Astrocyte (in vitro differentiated cells and primary cell): ENCODE data around the gene PRF1. TPM values are rescaled to one million over a fixed set of nuclear protein-coding genes. Genes with fewer than 3 reads are reported as not detected.

Source experiments
- DNase-seq: peaks from one replicate; pipeline ENCODE4 v3.0.0-alpha.2; 2010; ENCODE audit warnings: low read depth
- FAIRE-seq: peaks from 2 replicates; lab custom pipeline; 2011; peaks lifted over from hg19 to GRCh38; lab: Jason Lieb, UNC
- H2AFZ ChIP-seq: 2 replicates; pipeline ENCODE4 v1.6.0; 2012; ENCODE audit warnings: low read depth, low read length, inconsistent platforms
- H3K27ac ChIP-seq: 2 replicates; pipeline ENCODE4 v1.5.1; 2011; ENCODE audit warnings: low read depth, low read length, inconsistent platforms
- H3K27me3 ChIP-seq: 2 replicates; pipeline ENCODE4 v1.6.0; 2011; ENCODE audit warnings: low read length, inconsistent platforms; ENCODE audit not compliant: insufficient read depth
- H3K36me3 ChIP-seq: 2 replicates; pipeline ENCODE4 v1.5.1; 2011; ENCODE audit warnings: low read length, inconsistent platforms; ENCODE audit not compliant: insufficient read depth
- H3K4me1 ChIP-seq: 2 replicates; pipeline ENCODE4 v1.5.1; 2011; ENCODE audit warnings: low read length, inconsistent platforms; ENCODE audit not compliant: insufficient read depth
- H3K4me2 ChIP-seq: 2 replicates; pipeline ENCODE4 v1.6.0; 2012; ENCODE audit warnings: low read length, inconsistent platforms
- H3K4me3 ChIP-seq: 2 replicates; pipeline ENCODE4 v1.5.1; 2011; ENCODE audit warnings: low read depth, mild to moderate bottlenecking, low read length, inconsistent platforms; ENCODE audit not compliant: insufficient read depth
- H3K79me2 ChIP-seq: 2 replicates; pipeline ENCODE4 v1.6.0; 2012; ENCODE audit warnings: mild to moderate bottlenecking, low read length, inconsistent platforms; ENCODE audit not compliant: insufficient read depth
- H3K9ac ChIP-seq: 2 replicates; pipeline ENCODE4 v1.6.0; 2012; ENCODE audit warnings: mild to moderate bottlenecking, low read length, inconsistent platforms
- H3K9me3 ChIP-seq: 2 replicates; pipeline ENCODE4 v1.5.1; 2012; ENCODE audit warnings: low read depth, mild to moderate bottlenecking, low read length, inconsistent platforms; ENCODE audit not compliant: insufficient read depth
- H4K20me1 ChIP-seq: 2 replicates; pipeline ENCODE4 v1.6.0; 2012; ENCODE audit warnings: low read length, inconsistent platforms; ENCODE audit not compliant: insufficient read depth
- H3K27ac Mint-ChIP-seq: one replicate; pipeline ENCODE4 v1.8.0; 2021; ENCODE audit warnings: mild to moderate bottlenecking, mixed read lengths; ENCODE audit not compliant: unreplicated experiment
- H3K27me3 Mint-ChIP-seq: one replicate; pipeline ENCODE4 v1.8.0; 2021; ENCODE audit warnings: low read depth, mixed read lengths; ENCODE audit not compliant: unreplicated experiment
- H3K36me3 Mint-ChIP-seq: one replicate; pipeline ENCODE4 v1.8.0; 2021; ENCODE audit warnings: low read depth, mixed read lengths; ENCODE audit not compliant: unreplicated experiment
- H3K4me1 Mint-ChIP-seq: one replicate; pipeline ENCODE4 v1.8.0; 2021; ENCODE audit warnings: low read depth, mixed read lengths; ENCODE audit not compliant: unreplicated experiment
- H3K4me3 Mint-ChIP-seq: one replicate; pipeline ENCODE4 v1.8.0; 2021; ENCODE audit warnings: mild to moderate bottlenecking, moderate library complexity, mixed read lengths; ENCODE audit not compliant: unreplicated experiment
- H3K9me3 Mint-ChIP-seq: one replicate; pipeline ENCODE4 v1.8.0; 2021; ENCODE audit warnings: mild to moderate bottlenecking, mixed read lengths; ENCODE audit not compliant: unreplicated experiment
- EZH2 ChIP-seq: IDR thresholded peaks from 2 replicates; pipeline ENCODE4 v1.6.1; 2012; ENCODE audit warnings: mild to moderate bottlenecking, low read length, inconsistent platforms; ENCODE audit not compliant: insufficient read depth
- total RNA-seq: library from RNA; stranded (reverse); gene quantifications from 2 replicates; pipeline ENCODE4 v1.2.1, GENCODE V29; 2021
- TF ChIP-seq, protein P1 (sequence below): IDR thresholded peaks from 2 replicates; pipeline ENCODE4 v1.5.1; 2011; ENCODE audit warnings: low read depth, mild to moderate bottlenecking, inconsistent platforms, low read length, moderate library complexity; ENCODE audit not compliant: insufficient read depth

PRF1 gene
- total RNA-seq, 1 donor from 2014 or later = 0.16 TPM

DNA sequence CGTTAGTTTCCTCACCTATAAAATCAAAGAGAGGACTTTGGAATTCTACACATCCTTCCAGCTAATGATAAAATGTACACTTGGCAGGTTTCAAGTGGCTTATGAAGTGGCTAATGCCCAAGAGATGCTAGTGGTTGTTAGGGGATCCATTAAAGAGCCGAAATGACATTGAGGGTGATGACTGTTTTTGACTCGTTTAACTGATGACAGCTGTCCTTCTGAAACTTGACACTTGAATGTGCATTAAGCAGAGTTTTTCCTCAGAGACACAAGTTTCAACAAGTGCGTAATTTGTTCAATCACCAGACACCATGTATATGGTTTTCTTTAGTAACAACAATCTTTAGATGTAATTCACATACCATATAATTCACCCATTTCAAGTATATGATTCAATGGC lies 1.6 kb upstream of the PRF1 start:
- Mint-ChIP-seq H3K4me3 (no peak overlapping the region), H3K27ac (no peak overlapping the region), H3K27me3 (peaks cover 14% of the 10 kb centered on the region), H3K4me1 (no peaks in the 10 kb centered on the region), H3K36me3 (no peaks in the 10 kb centered on the region), H3K9me3 (peaks cover 3% of the 10 kb centered on the region)
- Histone ChIP-seq H2AFZ (no peak overlapping the region), H3K27ac (no peak overlapping the region), H3K4me3 (no peak overlapping the region), H3K9ac (no peak overlapping the region), H3K4me2 (no peak overlapping the region), H4K20me1 (no peaks in the 10 kb centered on the region), H3K9me3 (no peaks in the 10 kb centered on the region), H3K36me3 (no peaks in the 10 kb centered on the region), H3K27me3 (no peaks in the 10 kb centered on the region), H3K79me2 (no peaks in the 10 kb centered on the region), H3K4me1 (no peaks in the 10 kb centered on the region)
- no peak for TF ChIP-seq EZH2
- TF ChIP-seq, protein P1, sequence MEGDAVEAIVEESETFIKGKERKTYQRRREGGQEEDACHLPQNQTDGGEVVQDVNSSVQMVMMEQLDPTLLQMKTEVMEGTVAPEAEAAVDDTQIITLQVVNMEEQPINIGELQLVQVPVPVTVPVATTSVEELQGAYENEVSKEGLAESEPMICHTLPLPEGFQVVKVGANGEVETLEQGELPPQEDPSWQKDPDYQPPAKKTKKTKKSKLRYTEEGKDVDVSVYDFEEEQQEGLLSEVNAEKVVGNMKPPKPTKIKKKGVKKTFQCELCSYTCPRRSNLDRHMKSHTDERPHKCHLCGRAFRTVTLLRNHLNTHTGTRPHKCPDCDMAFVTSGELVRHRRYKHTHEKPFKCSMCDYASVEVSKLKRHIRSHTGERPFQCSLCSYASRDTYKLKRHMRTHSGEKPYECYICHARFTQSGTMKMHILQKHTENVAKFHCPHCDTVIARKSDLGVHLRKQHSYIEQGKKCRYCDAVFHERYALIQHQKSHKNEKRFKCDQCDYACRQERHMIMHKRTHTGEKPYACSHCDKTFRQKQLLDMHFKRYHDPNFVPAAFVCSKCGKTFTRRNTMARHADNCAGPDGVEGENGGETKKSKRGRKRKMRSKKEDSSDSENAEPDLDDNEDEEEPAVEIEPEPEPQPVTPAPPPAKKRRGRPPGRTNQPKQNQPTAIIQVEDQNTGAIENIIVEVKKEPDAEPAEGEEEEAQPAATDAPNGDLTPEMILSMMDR = no peak
- FAIRE-seq (no peak), DNase-seq (no peak)

DNA sequence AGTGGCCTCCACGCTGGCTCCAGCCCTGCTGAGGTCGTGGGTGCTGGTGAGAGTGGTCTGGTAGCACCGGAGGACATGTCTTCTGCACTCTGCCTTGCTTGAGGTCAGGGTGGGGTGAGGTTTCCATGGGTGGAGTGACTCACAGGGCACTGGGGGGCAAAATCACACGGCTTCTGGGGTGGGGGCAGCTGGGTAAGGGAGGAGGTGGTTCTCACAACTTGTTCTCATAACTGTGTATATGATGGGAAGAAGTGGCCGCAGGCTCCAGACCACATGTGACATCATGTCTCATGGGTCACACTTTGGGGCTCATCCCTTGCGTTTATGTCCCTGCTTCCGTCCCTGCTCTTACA lies 884 bp upstream of the PRF1 start:
- TF ChIP-seq, protein P1 = no peak
- TF ChIP-seq EZH2 = no peak
- Mint-ChIP-seq H3K27ac (no peak overlapping the region), H3K4me3 (no peak overlapping the region), H3K4me1 (no peaks in the 10 kb centered on the region), H3K36me3 (no peaks in the 10 kb centered on the region), H3K27me3 (peaks cover 14% of the 10 kb centered on the region), H3K9me3 (peaks cover 3% of the 10 kb centered on the region)
- H2AFZ ChIP-seq = no peak overlapping the region
- no peak overlapping the region for H3K4me3 ChIP-seq
- H3K27me3 ChIP-seq = no peaks in the 10 kb centered on the region
- H3K9ac ChIP-seq = no peak overlapping the region
- no peak for DNase-seq
- no peaks in the 10 kb centered on the region for H3K79me2 ChIP-seq
- FAIRE-seq = no peak
- H4K20me1 ChIP-seq = no peaks in the 10 kb centered on the region
- no peak overlapping the region for H3K4me2 ChIP-seq
- H3K4me1 ChIP-seq = no peaks in the 10 kb centered on the region
- H3K36me3 ChIP-seq = no peaks in the 10 kb centered on the region
- no peak overlapping the region for H3K27ac ChIP-seq
- no peaks in the 10 kb centered on the region for H3K9me3 ChIP-seq

DNA sequence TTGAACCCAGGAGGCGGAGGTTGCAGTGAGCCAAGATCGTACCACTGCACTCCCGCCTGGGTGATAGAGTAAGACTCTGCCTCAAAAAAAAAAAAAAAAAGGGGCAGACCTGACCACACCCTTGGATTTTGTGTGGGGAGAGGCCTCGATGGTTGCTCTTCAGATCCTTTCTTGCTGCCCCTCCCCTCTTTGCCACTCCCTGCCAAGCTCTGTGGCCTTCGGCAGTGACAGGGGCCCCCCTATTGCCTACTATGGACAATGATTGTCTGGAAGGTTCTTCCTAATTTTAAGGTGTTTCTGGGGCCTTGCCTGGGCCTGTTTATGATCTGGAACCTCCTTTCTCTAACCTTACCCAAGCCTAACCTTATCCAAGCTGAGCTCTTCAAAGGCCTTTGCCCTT lies 795 bp downstream of the PRF1 start:
- Mint-ChIP-seq H3K27me3 (peaks cover 18% of the 10 kb centered on the region), H3K36me3 (no peaks in the 10 kb centered on the region), H3K4me3 (no peak overlapping the region), H3K4me1 (peaks cover 9% of the 10 kb centered on the region), H3K9me3 (no peaks in the 10 kb centered on the region), H3K27ac (no peak overlapping the region)
- H3K4me2 ChIP-seq = no peak overlapping the region
- no peaks in the 10 kb centered on the region for H3K27me3 ChIP-seq
- no peak overlapping the region for H2AFZ ChIP-seq
- H3K9ac ChIP-seq = no peak overlapping the region
- H3K4me1 ChIP-seq = no peaks in the 10 kb centered on the region
- H3K9me3 ChIP-seq = no peaks in the 10 kb centered on the region
- H3K27ac ChIP-seq = no peak overlapping the region
- H4K20me1 ChIP-seq = no peaks in the 10 kb centered on the region
- no peaks in the 10 kb centered on the region for H3K79me2 ChIP-seq
- H3K4me3 ChIP-seq = no peak overlapping the region
- TF ChIP-seq, protein P1 = no peak
- no peak for TF ChIP-seq EZH2
- DNase-seq (no peak), FAIRE-seq (no peak)
- no peaks in the 10 kb centered on the region for H3K36me3 ChIP-seq
